WTC11 (cell line): Measurements from ENCODE around the gene TAF15. TPM values are rescaled to one million over a fixed set of nuclear protein-coding genes. Genes with fewer than 3 reads are reported as not detected.

ENCODE experiments used
- ATAC-seq: fragments of 200-7000 bp; cut with Tn5 transposase; 2 replicates; pipeline ENCODE4 v1.10.0; 2021; ENCODE audit warnings: mild to moderate bottlenecking, moderate library complexity
- CTCF ChIA-PET: fragments of 300-600 bp; sonication (Branson Sonifier 250); formaldehyde crosslinking; loops from one replicate; lab custom pipeline; 2021; ENCODE audit warnings: antibody characterized with exemption; lab: Charles Lee
- POLR2A ChIA-PET: fragments of 350-600 bp; sonication (Branson Sonifier 250); formaldehyde crosslinking; loops from one replicate; lab custom pipeline; 2021; ENCODE audit warnings: antibody characterized with exemption; lab: Charles Lee
- DNase-seq: peaks from one replicate; pipeline ENCODE4 v3.0.0; 2021; ENCODE audit warnings: low spot score
- H3K27ac Mint-ChIP-seq: 2 replicates; pipeline ENCODE4 v1.8.0; 2021; ENCODE audit warnings: mixed read lengths
- H3K27me3 Mint-ChIP-seq: 2 replicates; pipeline ENCODE4 v1.8.0; 2021; ENCODE audit warnings: low read depth, mild to moderate bottlenecking, moderate library complexity, mixed read lengths
- H3K36me3 Mint-ChIP-seq: 2 replicates; pipeline ENCODE4 v1.8.0; 2021; ENCODE audit warnings: mixed read lengths
- H3K4me1 Mint-ChIP-seq: 2 replicates; pipeline ENCODE4 v1.8.0; 2022; ENCODE audit warnings: mixed read lengths
- H3K4me3 Mint-ChIP-seq: 2 replicates; pipeline ENCODE4 v1.8.0; 2021; ENCODE audit warnings: mild to moderate bottlenecking, moderate library complexity, mixed read lengths
- H3K9me3 Mint-ChIP-seq: 2 replicates; pipeline ENCODE4 v1.8.0; 2021; ENCODE audit warnings: mixed read lengths
- AFF4 ChIP-seq: sonication (generic); formaldehyde crosslinking; IDR thresholded peaks from 2 replicates; pipeline ENCODE4 v1.8.1; 2023; ENCODE audit warnings: mild to moderate bottlenecking, missing genetic modification reagents, borderline replicate concordance
- EMX1 ChIP-seq: fragments of 250-450 bp; sonication (Bioruptor Pico); IDR thresholded peaks from 2 replicates; pipeline ENCODE4 v1.8.0; 2021; ENCODE audit warnings: mild to moderate bottlenecking
- ESRRA ChIP-seq: sonication (generic); formaldehyde crosslinking; IDR thresholded peaks from 2 replicates; pipeline ENCODE4 v1.8.1; 2022; ENCODE audit warnings: mild to moderate bottlenecking, missing genetic modification reagents, borderline replicate concordance
- FOXK1 ChIP-seq: sonication (generic); formaldehyde crosslinking; IDR thresholded peaks from 2 replicates; pipeline ENCODE4 v1.8.0; 2022; ENCODE audit warnings: mild to moderate bottlenecking, moderate library complexity, missing genetic modification reagents
- JAZF1 ChIP-seq: fragments of 250-450 bp; sonication (Bioruptor Pico); IDR thresholded peaks from 2 replicates; pipeline ENCODE4 v1.9.0; 2021; ENCODE audit warnings: moderate library complexity, mild to moderate bottlenecking, inconsistent platforms
- MXD4 ChIP-seq: fragments of 250-450 bp; sonication (Bioruptor Pico); IDR thresholded peaks from 2 replicates; pipeline ENCODE4 v1.8.0; 2021; ENCODE audit warnings: mild to moderate bottlenecking, moderate library complexity, borderline replicate concordance
- NFE2L1 ChIP-seq: sonication (generic); formaldehyde crosslinking; IDR thresholded peaks from 2 replicates; pipeline ENCODE4 v1.8.1; 2023; ENCODE audit warnings: missing genetic modification reagents
- PRDM15 ChIP-seq: sonication (generic); formaldehyde crosslinking; IDR thresholded peaks from 2 replicates; pipeline ENCODE4 v1.8.0; 2022; ENCODE audit warnings: missing genetic modification reagents
- STAT6 ChIP-seq: sonication (generic); formaldehyde crosslinking; conservative IDR thresholded peaks from 2 replicates; pipeline ENCODE4 v1.8.1; 2023; ENCODE audit warnings: mild to moderate bottlenecking, low read depth, missing genetic modification reagents, moderate library complexity
- ZBTB21 ChIP-seq: sonication (generic); formaldehyde crosslinking; IDR thresholded peaks from 2 replicates; pipeline ENCODE4 v1.8.1; 2023; ENCODE audit warnings: mild to moderate bottlenecking, missing genetic modification reagents, borderline replicate concordance
- ZBTB43 ChIP-seq: sonication (generic); formaldehyde crosslinking; IDR thresholded peaks from 2 replicates; pipeline ENCODE4 v1.8.1; 2023; ENCODE audit warnings: mild to moderate bottlenecking, missing genetic modification reagents
- ZNF219 ChIP-seq: sonication (generic); formaldehyde crosslinking; IDR thresholded peaks from 2 replicates; pipeline ENCODE4 v1.8.0; 2023; ENCODE audit warnings: missing genetic modification reagents, mild to moderate bottlenecking, borderline replicate concordance
- total RNA-seq: library from RNA; stranded (reverse); gene quantifications from 3 replicates; pipeline ENCODE4 v1.2.3, GENCODE V29; 2021
- TF ChIP-seq, protein P1 (sequence below): sonication (generic); formaldehyde crosslinking; IDR thresholded peaks from 2 replicates; pipeline ENCODE4 v1.8.1; 2022; ENCODE audit warnings: mild to moderate bottlenecking, moderate library complexity, missing genetic modification reagents
- TF ChIP-seq, protein P2 (sequence below): sonication (generic); formaldehyde crosslinking; IDR thresholded peaks from 2 replicates; pipeline ENCODE4 v1.8.0; 2022; ENCODE audit warnings: mild to moderate bottlenecking, missing genetic modification reagents

The TAF15 gene
- total RNA-seq, 1 experiment from 2014 or later = 273 TPM

- no peak for TF ChIP-seq ZNF219 (CRISPR knock-in tag)
- TF ChIP-seq, protein P1, sequence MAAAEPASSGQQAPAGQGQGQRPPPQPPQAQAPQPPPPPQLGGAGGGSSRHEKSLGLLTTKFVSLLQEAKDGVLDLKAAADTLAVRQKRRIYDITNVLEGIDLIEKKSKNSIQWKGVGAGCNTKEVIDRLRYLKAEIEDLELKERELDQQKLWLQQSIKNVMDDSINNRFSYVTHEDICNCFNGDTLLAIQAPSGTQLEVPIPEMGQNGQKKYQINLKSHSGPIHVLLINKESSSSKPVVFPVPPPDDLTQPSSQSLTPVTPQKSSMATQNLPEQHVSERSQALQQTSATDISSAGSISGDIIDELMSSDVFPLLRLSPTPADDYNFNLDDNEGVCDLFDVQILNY = no peak
- TF ChIP-seq, all 79 proteins: peak for 0
Measured at GRCh38 chr17:35877345-35878029, 68.2 kb downstream of the TAF15 start (continued).

DNA sequence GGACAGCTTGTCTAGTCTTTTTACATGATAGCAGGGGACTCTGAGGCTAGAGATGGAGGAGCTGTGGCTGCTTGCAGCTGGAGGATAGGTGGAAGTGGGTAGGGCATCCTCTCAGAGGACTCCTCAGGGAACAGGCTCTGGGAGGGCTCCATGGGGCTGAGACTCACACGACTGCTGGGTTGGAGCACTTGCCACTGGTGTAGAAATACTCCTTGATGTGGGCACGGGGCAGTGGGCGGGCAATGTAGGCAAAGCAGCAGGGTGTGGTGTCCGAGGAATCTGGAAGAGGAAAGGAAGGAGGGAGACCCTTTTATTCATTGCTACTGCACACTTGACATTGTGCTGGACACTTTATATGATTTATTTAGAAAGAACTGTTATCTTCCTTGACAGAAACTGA is 69.1 kb downstream of the TAF15 start:
- ChIA-PET CTCF (interaction anchor here (0.7 kb wide), 1 partner anchor 69 kb away, joined by 4 read pairs; no protein-coding TSS in a partner anchor), POLR2A (no interaction called here)
- Mint-ChIP-seq H3K4me3 (no peak overlapping the region), H3K9me3 (no peaks in the 10 kb centered on the region), H3K27me3 (no peaks in the 10 kb centered on the region), H3K27ac (no peak overlapping the region), H3K36me3 (no peaks in the 10 kb centered on the region), H3K4me1 (peaks cover 9% of the 10 kb centered on the region)
- DNase-seq (no peak), ATAC-seq (no peak)
- no peak for TF ChIP-seq ESRRA (CRISPR knock-in tag)

GRCh38 chr17:35879773-35880654 is 70.7 kb downstream of the TAF15 start, which contains the start of gene CCL5:
CCL5 (minus strand) TSS chr17:35880360.
- no peaks in the 10 kb centered on the region for H3K36me3 Mint-ChIP-seq
- ATAC-seq (no peak), DNase-seq (no peak)
- CTCF ChIA-PET = no interaction called here
- H3K9me3 Mint-ChIP-seq = no peaks in the 10 kb centered on the region
- POLR2A ChIA-PET = interaction anchor here (0.7 kb wide), 2 partner anchors 98 to 125 kb away, joined by 4 to 7 read pairs; no protein-coding TSS in a partner anchor
- no peaks in the 10 kb centered on the region for H3K27me3 Mint-ChIP-seq
- no peak within 1 kb of the TSS for H3K4me3 Mint-ChIP-seq
- H3K27ac Mint-ChIP-seq = no peak within 1 kb of the TSS
- peaks cover 9% of the 10 kb centered on the region for H3K4me1 Mint-ChIP-seq
- no peak for TF ChIP-seq PRDM15 (CRISPR knock-in tag)
- TF ChIP-seq FOXK1 = no peak
- TF ChIP-seq AFF4 (CRISPR knock-in tag) = no peak
- TF ChIP-seq, protein P1 = no peak
- TF ChIP-seq, protein P2, sequence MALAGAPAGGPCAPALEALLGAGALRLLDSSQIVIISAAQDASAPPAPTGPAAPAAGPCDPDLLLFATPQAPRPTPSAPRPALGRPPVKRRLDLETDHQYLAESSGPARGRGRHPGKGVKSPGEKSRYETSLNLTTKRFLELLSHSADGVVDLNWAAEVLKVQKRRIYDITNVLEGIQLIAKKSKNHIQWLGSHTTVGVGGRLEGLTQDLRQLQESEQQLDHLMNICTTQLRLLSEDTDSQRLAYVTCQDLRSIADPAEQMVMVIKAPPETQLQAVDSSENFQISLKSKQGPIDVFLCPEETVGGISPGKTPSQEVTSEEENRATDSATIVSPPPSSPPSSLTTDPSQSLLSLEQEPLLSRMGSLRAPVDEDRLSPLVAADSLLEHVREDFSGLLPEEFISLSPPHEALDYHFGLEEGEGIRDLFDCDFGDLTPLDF (CRISPR knock-in tag) = no peak
- no peak for TF ChIP-seq EMX1 (CRISPR knock-in tag)
- TF ChIP-seq JAZF1 (CRISPR knock-in tag) = no peak
- TF ChIP-seq ZBTB43 (CRISPR knock-in tag) = no peak
- TF ChIP-seq STAT6 = no peak
- no peak for TF ChIP-seq NFE2L1
- TF ChIP-seq ZBTB21 (CRISPR knock-in tag) = no peak
- TF ChIP-seq MXD4 = no peak
- no peak for TF ChIP-seq ZNF219 (CRISPR knock-in tag)
